Esophagus muscularis mucosa (tissue), 4 donors: Measurements from ENCODE around the gene GABRB3. TPM values are rescaled to one million over a fixed set of nuclear protein-coding genes. Genes with fewer than 3 reads are reported as not detected.

Source experiments
- DNase-seq: peaks from one replicate; pipeline ENCODE4 v3.0.0-alpha.2; 2017; ENCODE audit errors: extremely low spot score
- H3K27ac ChIP-seq, 4 donors: fragments of 200-600 bp; sonication (generic); replicated peaks in 1 of 4; 1 replicate in 3 of 4; 2 replicates in 1 of 4; pipeline ENCODE4 v1.5.1; 2016 to 2019; ENCODE audit warnings: mild to moderate bottlenecking in 1 of 4
- H3K27me3 ChIP-seq, 4 donors: fragments of 200-600 bp; sonication (generic); one replicate each; pipeline versions ENCODE4 v1.5.1 to v1.6.0; 2016 to 2019
- H3K36me3 ChIP-seq, 4 donors: fragments of 200-600 bp; sonication (generic); one replicate each; pipeline ENCODE4 v1.5.1; 2016 to 2019
- H3K4me1 ChIP-seq, 4 donors: fragments of 200-600 bp; sonication (generic); one replicate each; pipeline ENCODE4 v1.5.1; 2016 to 2019
- H3K4me3 ChIP-seq, 4 donors: fragments of 200-600 bp; sonication (generic); 1 replicate in 2 of 4; 2 replicates in 2 of 4; pipeline ENCODE4 v1.5.1; 2016 to 2019; ENCODE audit warnings: mild to moderate bottlenecking in 4 of 4, moderate library complexity in 1 of 4
- H3K9me3 ChIP-seq, 4 donors: fragments of 200-600 bp; sonication (generic); 1 replicate in 3 of 4; 2 replicates in 1 of 4; pipeline ENCODE4 v1.5.1; 2016 to 2019
- EP300 ChIP-seq: sonication (generic); formaldehyde crosslinking; IDR thresholded peaks from one replicate; pipeline ENCODE4 v1.6.1; 2017; ENCODE audit warnings: antibody characterized with exemption
- POLR2A ChIP-seq: fragments of 450-650 bp; IDR thresholded peaks from one replicate; pipeline ENCODE4 v1.6.1; 2017; ENCODE audit warnings: antibody characterized with exemption, moderate library complexity, mild to moderate bottlenecking, low read depth
- POLR2AphosphoS5 ChIP-seq, 2 donors: sonication (generic); formaldehyde crosslinking; IDR thresholded peaks; one replicate each; pipeline ENCODE4 v1.6.1; 2017; ENCODE audit warnings: antibody characterized with exemption in 2 of 2
- WGBS: methylation state at CpG from one replicate; pipeline ENCODE4 v1.1.5; 2018; 5-methylcytosine and 5-hydroxymethylcytosine counted together
- intact Hi-C: fragments of 100-400 bp; cut with DNase I; formaldehyde crosslinking; loops from one replicate; pipeline ENCODE4 v1.15.1; 2023
- total RNA-seq, 4 donors: library from RNA; depleted of rRNA; stranded (reverse); fragments of >200 nt; gene quantifications; one replicate each; pipeline versions ENCODE4 v1.1.0 to v1.2.1, GENCODE V29; 2016
- TF ChIP-seq, protein P1 (sequence below), 3 experiments: fragments of 200-600 bp in 2 of 3; fragments of 450-650 bp in 1 of 3; sonication (generic) in 2 of 3; IDR thresholded peaks; one replicate each; pipeline ENCODE4 v1.5.1; 2017 to 2019; ENCODE audit warnings: antibody characterized with exemption in 3 of 3, mild to moderate bottlenecking in 2 of 3, moderate library complexity in 1 of 3

GABRB3 gene
- total RNA-seq, 4 donors from 2014 or later, result 3.0 to 7.9 (median 4.2) TPM

- H3K4me3 ChIP-seq, result no peak overlapping the region
- H3K27me3 ChIP-seq, result peaks cover 0 to 33% (median 11%) of the 10 kb centered on the region in 4 donors
- intact Hi-C loops, result no loop called here
- H3K4me1 ChIP-seq, result peaks cover 0 to under 1% (median 0%) of the 10 kb centered on the region in 4 donors
- H3K9me3 ChIP-seq, result no peaks in the 10 kb centered on the region
- H3K36me3 ChIP-seq, result no peaks in the 10 kb centered on the region
- no peak for DNase-seq
- WGBS, result 58% methylated on average over 1 of the region's 1 CpG
- TF ChIP-seq POLR2A (no peak), EP300 (no peak), POLR2AphosphoS5 (IDR thresholded peaks at IDR 0.05) (no peak)
- TF ChIP-seq, protein P1, sequence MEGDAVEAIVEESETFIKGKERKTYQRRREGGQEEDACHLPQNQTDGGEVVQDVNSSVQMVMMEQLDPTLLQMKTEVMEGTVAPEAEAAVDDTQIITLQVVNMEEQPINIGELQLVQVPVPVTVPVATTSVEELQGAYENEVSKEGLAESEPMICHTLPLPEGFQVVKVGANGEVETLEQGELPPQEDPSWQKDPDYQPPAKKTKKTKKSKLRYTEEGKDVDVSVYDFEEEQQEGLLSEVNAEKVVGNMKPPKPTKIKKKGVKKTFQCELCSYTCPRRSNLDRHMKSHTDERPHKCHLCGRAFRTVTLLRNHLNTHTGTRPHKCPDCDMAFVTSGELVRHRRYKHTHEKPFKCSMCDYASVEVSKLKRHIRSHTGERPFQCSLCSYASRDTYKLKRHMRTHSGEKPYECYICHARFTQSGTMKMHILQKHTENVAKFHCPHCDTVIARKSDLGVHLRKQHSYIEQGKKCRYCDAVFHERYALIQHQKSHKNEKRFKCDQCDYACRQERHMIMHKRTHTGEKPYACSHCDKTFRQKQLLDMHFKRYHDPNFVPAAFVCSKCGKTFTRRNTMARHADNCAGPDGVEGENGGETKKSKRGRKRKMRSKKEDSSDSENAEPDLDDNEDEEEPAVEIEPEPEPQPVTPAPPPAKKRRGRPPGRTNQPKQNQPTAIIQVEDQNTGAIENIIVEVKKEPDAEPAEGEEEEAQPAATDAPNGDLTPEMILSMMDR (IDR thresholded peaks at IDR 0.05), result no peak
- no peak overlapping the region for H3K27ac ChIP-seq
These were observed 6.6 kb downstream of the GABRB3 start for GRCh38 chr15:26766262-26766661.

DNA sequence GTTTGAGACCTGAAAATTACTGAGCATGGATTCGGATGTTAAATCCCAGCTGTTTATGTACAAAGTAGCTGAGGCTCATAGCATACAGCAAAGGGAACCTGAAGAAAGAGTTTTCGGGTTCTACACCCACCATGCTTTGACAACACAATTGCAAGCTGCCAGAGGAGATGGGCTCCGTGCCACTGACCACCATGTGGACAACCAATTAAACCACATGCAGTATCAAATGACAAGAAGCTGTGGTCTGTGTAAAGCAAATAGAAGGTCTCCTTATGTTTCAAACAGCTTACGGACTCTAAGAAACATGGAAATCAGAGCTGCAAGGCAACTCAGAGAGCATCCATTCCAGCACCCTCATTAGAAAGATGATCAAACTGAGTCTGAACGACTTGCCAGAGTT lies 12.9 kb downstream of the GABRB3 start:
- Histone ChIP-seq H3K27ac (no peak overlapping the region), H3K4me3 (no peak overlapping the region), H3K9me3 (no peaks in the 10 kb centered on the region), H3K4me1 (no peaks in the 10 kb centered on the region), H3K36me3 (no peaks in the 10 kb centered on the region), H3K27me3 (peaks cover 0 to 4% (median 0%) of the 10 kb centered on the region in 4 donors)
- 65% methylated on average over 5 of the region's 5 CpGs for WGBS
- no peak for DNase-seq
- TF ChIP-seq, protein P1 (IDR thresholded peaks at IDR 0.05), result no peak
- no peak for TF ChIP-seq POLR2AphosphoS5 (IDR thresholded peaks at IDR 0.05)
- TF ChIP-seq POLR2A, result no peak
- TF ChIP-seq EP300, result no peak
- intact Hi-C loops, result no loop called here

DNA sequence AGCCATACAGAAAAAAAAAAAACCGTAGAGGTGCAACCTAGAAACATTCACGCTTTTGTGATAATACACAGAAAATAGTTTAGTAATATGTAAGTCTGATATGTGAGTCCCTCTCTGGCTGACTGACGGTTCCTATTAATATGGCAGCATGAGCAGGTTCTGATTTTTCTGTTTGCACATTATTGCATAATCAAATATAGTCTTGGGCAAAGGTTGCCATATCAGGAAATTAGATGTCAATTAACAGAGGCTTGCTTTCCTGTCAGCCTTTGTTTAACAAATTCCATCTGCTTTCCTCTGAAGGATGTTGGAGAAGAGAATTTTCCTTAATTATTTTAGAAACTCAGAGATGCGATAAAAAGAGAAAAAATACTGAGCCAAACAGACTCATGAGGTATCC lies 14.8 kb downstream of the GABRB3 start:
- no peaks in the 10 kb centered on the region for H3K4me1 ChIP-seq
- no peak for DNase-seq
- TF ChIP-seq, protein P1 (IDR thresholded peaks at IDR 0.05), result no peak
- no peak for TF ChIP-seq POLR2A
- no peak for TF ChIP-seq POLR2AphosphoS5 (IDR thresholded peaks at IDR 0.05)
- no peak for TF ChIP-seq EP300
- H3K36me3 ChIP-seq, result no peaks in the 10 kb centered on the region
- WGBS, result 62% methylated on average over 4 of the region's 4 CpGs
- H3K27ac ChIP-seq, result no peak overlapping the region
- H3K4me3 ChIP-seq, result no peak overlapping the region
- peaks cover 0 to 4% (median 0%) of the 10 kb centered on the region in 4 donors for H3K27me3 ChIP-seq
- intact Hi-C loops, result no loop called here
- no peaks in the 10 kb centered on the region for H3K9me3 ChIP-seq

GRCh38 chr15:26757141-26757540 lies 15.7 kb downstream of the GABRB3 start:
- no peak for DNase-seq
- intact Hi-C loops, result no loop called here
- H3K27ac ChIP-seq, result no peak overlapping the region
- H3K4me3 ChIP-seq, result no peak overlapping the region
- WGBS, result 68% methylated on average over 8 of the region's 8 CpGs
- H3K9me3 ChIP-seq, result no peaks in the 10 kb centered on the region
- H3K27me3 ChIP-seq, result peaks cover 0 to 4% (median 0%) of the 10 kb centered on the region in 4 donors
- TF ChIP-seq, protein P1 (IDR thresholded peaks at IDR 0.05), result no peak
- TF ChIP-seq POLR2AphosphoS5 (IDR thresholded peaks at IDR 0.05) (no peak), EP300 (no peak), POLR2A (no peak)
- no peaks in the 10 kb centered on the region for H3K36me3 ChIP-seq
- H3K4me1 ChIP-seq, result no peaks in the 10 kb centered on the region

- TF ChIP-seq EP300 (no peak), POLR2A (no peak), POLR2AphosphoS5 (IDR thresholded peaks at IDR 0.05) (no peak)
- TF ChIP-seq, protein P1 (IDR thresholded peaks at IDR 0.05), result no peak
- H3K9me3 ChIP-seq, result no peaks in the 10 kb centered on the region
- intact Hi-C loops, result no loop called here
- H3K27ac ChIP-seq, result no peak overlapping the region
- 68% methylated on average over 7 of the region's 7 CpGs for WGBS
- H3K27me3 ChIP-seq, result no peaks in the 10 kb centered on the region
- peak; percentile 74 for DNase-seq
- no peak overlapping the region for H3K4me3 ChIP-seq
- H3K4me1 ChIP-seq, result no peaks in the 10 kb centered on the region
- H3K36me3 ChIP-seq, result no peaks in the 10 kb centered on the region
These were observed 28.0 kb downstream of the GABRB3 start for GRCh38 chr15:26744894-26745293.
